HepG2 (cell line): ENCODE data around the gene OOSP1. TPM values are rescaled to one million over a fixed set of nuclear protein-coding genes. Genes with fewer than 3 reads are reported as not detected.

Experiments
- ATAC-seq: fragments of 200-7000 bp; cut with Tn5 transposase; 3 replicates; pipeline ENCODE4 v1.9.1; 2020; ENCODE audit warnings: mild to moderate bottlenecking, moderate library complexity
- BruUV-seq: library from RNA; stranded (reverse); fragments of 400-500 nt; replicated peaks from 2 replicates; lab custom pipeline; 2021; lab: Mats Ljungman, UMichigan
- CTCF ChIA-PET: fragments of 300-600 bp; formaldehyde crosslinking; extraction: SDS; loops from one replicate; lab custom pipeline; 2021; ENCODE audit warnings: low total read pairs, inconsistent platforms, low intra/inter-chr PET ratio; lab: Yijun Ruan, JAX
- POLR2A ChIA-PET: fragments of 350-600 bp; sonication (Branson Sonifier 250); formaldehyde crosslinking; loops from one replicate; lab custom pipeline; 2020; ENCODE audit warnings: antibody characterized with exemption, inconsistent platforms; lab: Yijun Ruan, JAX
- DNase-seq: peaks from one replicate; pipeline ENCODE4 v3.0.0-alpha.2; 2015; ENCODE audit warnings: low spot score
- FAIRE-seq: peaks from 3 replicates; lab custom pipeline; 2011; peaks lifted over from hg19 to GRCh38; lab: Jason Lieb, UNC
- H2AFZ ChIP-seq: one replicate; pipeline ENCODE4 v1.6.1; 2011; ENCODE audit warnings: low read length, inconsistent platforms
- H3K27ac ChIP-seq: fragments of 300-600 bp; 3 replicates; pipeline ENCODE4 v1.8.0; 2011; ENCODE audit warnings: mixed run types, mild to moderate bottlenecking, mixed read lengths, low read length, inconsistent platforms; ENCODE audit not compliant: insufficient read depth; ENCODE audit errors: extremely low read length
- H3K27me3 ChIP-seq, 2 experiments: fragments of 200-600 bp in 1 of 2; 2 replicates in 1 of 2; 3 replicates in 1 of 2; pipeline versions ENCODE4 v1.6.0 to v1.8.0; 2011; ENCODE audit warnings: low read length in 2 of 2, mild to moderate bottlenecking in 2 of 2, moderate library complexity in 2 of 2, inconsistent platforms in 1 of 2; ENCODE audit not compliant: insufficient read depth in 2 of 2, control insufficient read depth in 1 of 2
- H3K36me3 ChIP-seq, 2 experiments: fragments of 200-600 bp in 1 of 2; replicated peaks in 1 of 2; 2 replicates in 1 of 2; 3 replicates in 1 of 2; pipeline versions ENCODE4 v1.5.1 to v1.8.0; 2011; ENCODE audit warnings: low read length in 2 of 2, inconsistent platforms in 1 of 2; ENCODE audit not compliant: insufficient read depth in 2 of 2, control insufficient read depth in 1 of 2
- H3K4me1 ChIP-seq: 2 replicates; pipeline ENCODE4 v1.5.1; 2012; ENCODE audit warnings: low read length, inconsistent platforms; ENCODE audit not compliant: insufficient read depth
- H3K4me2 ChIP-seq: 2 replicates; pipeline ENCODE4 v1.6.0; 2011; ENCODE audit warnings: low read depth, low read length, inconsistent platforms
- H3K4me3 ChIP-seq, 3 experiments: fragments of 200-600 bp in 1 of 3; sonication (generic), shearing (Covaris generic) in 1 of 3; replicated peaks in 1 of 3; 2 replicates each; pipeline ENCODE4 v1.5.1; 2011 to 2016; ENCODE audit warnings: low read length in 3 of 3, inconsistent platforms in 2 of 3, low read depth in 2 of 3, mild to moderate bottlenecking in 2 of 3, control low read depth in 1 of 3, mixed read lengths in 1 of 3; ENCODE audit not compliant: insufficient read depth in 1 of 3
- H3K79me2 ChIP-seq: one replicate; pipeline ENCODE4 v1.6.1; 2011; ENCODE audit warnings: low read length, inconsistent platforms; ENCODE audit not compliant: insufficient read depth
- H3K9ac ChIP-seq: 2 replicates; pipeline ENCODE4 v1.6.0; 2011; ENCODE audit warnings: mild to moderate bottlenecking, low read depth, low read length, inconsistent platforms; ENCODE audit not compliant: insufficient read depth
- H3K9me3 ChIP-seq: 2 replicates; pipeline ENCODE4 v1.5.1; 2012; ENCODE audit warnings: mild to moderate bottlenecking, low read length
- H4K20me1 ChIP-seq: 2 replicates; pipeline ENCODE4 v1.6.0; 2011; ENCODE audit warnings: inconsistent platforms, mild to moderate bottlenecking, low read length, moderate library complexity; ENCODE audit not compliant: insufficient read depth
- FOSL2 ChIP-seq: sonication (generic); formaldehyde crosslinking; IDR thresholded peaks from 2 replicates; pipeline ENCODE4 v1.4.0; 2020; ENCODE audit warnings: missing genetic modification reagents
- GATAD2A ChIP-seq: IDR thresholded peaks from 2 replicates; pipeline ENCODE4 v1.6.1; 2016
- JDP2 ChIP-seq: sonication (generic); formaldehyde crosslinking; IDR thresholded peaks from 2 replicates; pipeline ENCODE4 v1.8.1; 2022; ENCODE audit warnings: missing genetic modification reagents, borderline replicate concordance
- KLF15 ChIP-seq: sonication (generic); formaldehyde crosslinking; IDR thresholded peaks from 2 replicates; pipeline ENCODE4 v1.8.1; 2023; ENCODE audit warnings: borderline replicate concordance, mild to moderate bottlenecking, inconsistent platforms, missing genetic modification reagents, mixed read lengths
- MAFF ChIP-seq: IDR thresholded peaks from 2 replicates; pipeline ENCODE4 v1.6.1; 2011; ENCODE audit warnings: low read depth, low read length, improper control_type of control experiment
- MAFK ChIP-seq, 2 experiments: IDR thresholded peaks in 1 of 2; conservative IDR thresholded peaks in 1 of 2; 2 replicates each; pipeline ENCODE4 v1.6.1; 2011; ENCODE audit warnings: improper control_type of control experiment in 2 of 2, low read length in 2 of 2
- MIXL1 ChIP-seq: IDR thresholded peaks from 2 replicates; pipeline ENCODE4 v1.6.1; 2016
- NFKBIZ ChIP-seq: IDR thresholded peaks from 2 replicates; pipeline ENCODE4 v1.6.1; 2018; ENCODE audit warnings: missing genetic modification reagents, missing compliant biosample characterization
- NR3C1 ChIP-seq: sonication (generic); formaldehyde crosslinking; IDR thresholded peaks from 2 replicates; pipeline ENCODE4 v1.4.0; 2020; ENCODE audit warnings: missing genetic modification reagents
- ZKSCAN5 ChIP-seq: sonication (generic); formaldehyde crosslinking; IDR thresholded peaks from 2 replicates; pipeline ENCODE4 v1.5.1; 2020; ENCODE audit warnings: mild to moderate bottlenecking, missing genetic modification reagents
- ZNF205 ChIP-seq: IDR thresholded peaks from 2 replicates; pipeline ENCODE4 v1.6.1; 2018; ENCODE audit warnings: missing biosample characterization, missing genetic modification reagents
- ZNF788 ChIP-seq: sonication (generic); formaldehyde crosslinking; IDR thresholded peaks from 2 replicates; pipeline ENCODE4 v1.5.0; 2020; ENCODE audit warnings: mild to moderate bottlenecking, missing genetic modification reagents, borderline replicate concordance
- WGBS: methylation state at CpG from one replicate; pipeline ENCODE4 v1.1.6; 2017; ENCODE audit warnings: low lambda C conversion rate; 5-methylcytosine and 5-hydroxymethylcytosine counted together
- in situ Hi-C: cut with HindIII; loops from 2 replicates; pipeline ENCODE4 v1.10.0; 2017; ENCODE audit warnings: low pct_unique_long_range_greater_than_20kb; ENCODE audit not compliant: extremely low pct_ligation_motif_present
- intact Hi-C: fragments of 100-400 bp; cut with micrococcal nuclease; formaldehyde crosslinking; loops from one replicate; pipeline ENCODE4 v1.10.0; 2022; ENCODE audit not compliant: unreplicated experiment
- polyA plus RNA-seq, 8 experiments: library from polyadenylated mRNA; depleted of rRNA in 3 of 8; stranded (reverse) in 7 of 8; unstranded in 1 of 8; fragments of >200 nt; fragmentation: Illumina TruSeq in 4 of 8; extraction: Trizol in 4 of 8; gene quantifications; 2 replicates each; pipeline versions ENCODE4 v1.2.1 to v1.2.3, GENCODE V29; 2011 to 2016; ENCODE audit warnings: low read depth in 4 of 8, missing spikeins in 1 of 8, mixed read lengths in 1 of 8; ENCODE audit not compliant: insufficient read depth in 1 of 8
- total RNA-seq, 5 experiments: library from RNA; depleted of rRNA; stranded (reverse); fragments of >200 nt; fragmentation: Illumina TruSeq; extraction: Trizol; gene quantifications; 2 replicates each; pipeline ENCODE4 v1.2.3, GENCODE V29; 2016; ENCODE audit warnings: low read depth in 1 of 5
- TF ChIP-seq, protein P1 (sequence below): sonication (generic); formaldehyde crosslinking; IDR thresholded peaks from 2 replicates; pipeline ENCODE4 v1.4.0; 2020; ENCODE audit warnings: low read depth, mild to moderate bottlenecking, missing genetic modification reagents
- TF ChIP-seq, protein P2 (sequence below): sonication (generic); formaldehyde crosslinking; IDR thresholded peaks from 2 replicates; pipeline ENCODE4 v1.4.0; 2020; ENCODE audit warnings: missing genetic modification reagents

OOSP1 gene
- total and polyA plus RNA-seq, 2 of the 13 experiments (the other 11 are each of a cell fraction or from before 2014, with no cell fraction given), result not detected

GRCh38 chr11:59983212-59983611 lies 45.0 kb downstream of the OOSP1 start:
- ChIA-PET POLR2A (no interaction called here), CTCF (no interaction called here)
- DNase-seq, result no peak
- Histone ChIP-seq H3K36me3 (no peaks in the 10 kb centered on the region), H3K27me3 (no peaks in the 10 kb centered on the region), H4K20me1 (no peaks in the 10 kb centered on the region), H3K4me3 (no peak overlapping the region)
- no peak for ATAC-seq
- intact Hi-C loops, result no loop called here
- BruUV-seq, result no TSS peak
- in situ Hi-C loops, result no loop called here
- FAIRE-seq, result no peak
- TF ChIP-seq MIXL1 (CRISPR knock-in tag) (no peak), ZNF788 (CRISPR knock-in tag) (no peak), NFKBIZ (CRISPR knock-in tag) (no peak), JDP2 (CRISPR knock-in tag) (no peak), FOSL2 (CRISPR knock-in tag) (no peak), ZKSCAN5 (CRISPR knock-in tag) (no peak), NR3C1 (CRISPR knock-in tag) (no peak), GATAD2A (CRISPR knock-in tag) (no peak), MAFF (0 out of 2 replicates have a peak, but pooled peaks have one; percentile 35), KLF15 (CRISPR knock-in tag) (no peak), MAFK (conservative IDR thresholded peaks at IDR 0.05 in 1 of 2, IDR thresholded peaks at IDR 0.05 in 1 of 2; ENCODE audit: low read length in 2 of 2) (peak; percentile 38 to 66), ZNF205 (no peak)
- TF ChIP-seq, protein P1, sequence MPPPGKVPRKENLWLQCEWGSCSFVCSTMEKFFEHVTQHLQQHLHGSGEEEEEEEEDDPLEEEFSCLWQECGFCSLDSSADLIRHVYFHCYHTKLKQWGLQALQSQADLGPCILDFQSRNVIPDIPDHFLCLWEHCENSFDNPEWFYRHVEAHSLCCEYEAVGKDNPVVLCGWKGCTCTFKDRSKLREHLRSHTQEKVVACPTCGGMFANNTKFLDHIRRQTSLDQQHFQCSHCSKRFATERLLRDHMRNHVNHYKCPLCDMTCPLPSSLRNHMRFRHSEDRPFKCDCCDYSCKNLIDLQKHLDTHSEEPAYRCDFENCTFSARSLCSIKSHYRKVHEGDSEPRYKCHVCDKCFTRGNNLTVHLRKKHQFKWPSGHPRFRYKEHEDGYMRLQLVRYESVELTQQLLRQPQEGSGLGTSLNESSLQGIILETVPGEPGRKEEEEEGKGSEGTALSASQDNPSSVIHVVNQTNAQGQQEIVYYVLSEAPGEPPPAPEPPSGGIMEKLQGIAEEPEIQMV (CRISPR knock-in tag), result no peak
- TF ChIP-seq, protein P2, sequence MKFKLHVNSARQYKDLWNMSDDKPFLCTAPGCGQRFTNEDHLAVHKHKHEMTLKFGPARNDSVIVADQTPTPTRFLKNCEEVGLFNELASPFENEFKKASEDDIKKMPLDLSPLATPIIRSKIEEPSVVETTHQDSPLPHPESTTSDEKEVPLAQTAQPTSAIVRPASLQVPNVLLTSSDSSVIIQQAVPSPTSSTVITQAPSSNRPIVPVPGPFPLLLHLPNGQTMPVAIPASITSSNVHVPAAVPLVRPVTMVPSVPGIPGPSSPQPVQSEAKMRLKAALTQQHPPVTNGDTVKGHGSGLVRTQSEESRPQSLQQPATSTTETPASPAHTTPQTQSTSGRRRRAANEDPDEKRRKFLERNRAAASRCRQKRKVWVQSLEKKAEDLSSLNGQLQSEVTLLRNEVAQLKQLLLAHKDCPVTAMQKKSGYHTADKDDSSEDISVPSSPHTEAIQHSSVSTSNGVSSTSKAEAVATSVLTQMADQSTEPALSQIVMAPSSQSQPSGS (CRISPR knock-in tag), result no peak
- TF ChIP-seq, all 625 proteins: peak for 2
- Histone ChIP-seq H3K4me2 (no peak overlapping the region), H3K27ac (no peak overlapping the region), H3K9me3 (no peaks in the 10 kb centered on the region), H3K79me2 (no peaks in the 10 kb centered on the region), H2AFZ (no peak overlapping the region), H3K4me1 (no peaks in the 10 kb centered on the region), H3K9ac (no peak overlapping the region)
- 0% methylated on average over 1 of the region's 1 CpG for WGBS
